ENCODE results near the gene MCC. TPM values are rescaled to one million over a fixed set of nuclear protein-coding genes. Genes with fewer than 3 reads are reported as not detected.

The MCC gene
- total RNA-seq, 1 donor from 2014 or later: 31.9 TPM

DNA sequence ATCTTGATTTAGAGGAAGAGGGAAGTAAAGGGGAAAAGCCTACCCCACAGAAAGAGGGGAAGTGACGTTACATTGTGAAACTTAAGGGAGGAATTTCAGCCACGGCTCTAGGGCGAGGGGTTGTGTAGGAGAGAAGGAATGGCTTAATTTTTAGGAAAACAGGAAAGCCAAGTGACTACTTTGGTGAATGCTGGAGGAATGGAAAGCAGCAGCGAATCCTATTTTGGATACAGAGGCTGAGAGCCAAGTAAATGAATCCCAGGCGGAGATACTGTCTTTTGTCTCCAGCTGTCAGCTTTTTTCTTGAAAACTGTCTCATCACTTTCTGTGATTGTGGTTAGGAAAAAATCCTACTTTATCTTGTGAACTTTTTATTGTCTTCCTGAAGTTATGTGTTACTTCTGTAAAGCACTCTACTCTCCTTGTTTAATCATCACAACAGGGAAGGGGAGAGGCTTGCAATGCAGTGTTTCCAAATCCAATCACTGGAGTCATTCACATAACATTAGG, 241.8 kb downstream of the MCC start:
- DNase-seq (ENCODE audit: missing footprints): no peak
- intact Hi-C loops (cut with DNase I): loop anchor here (2.0 kb wide), 1 partner anchor 126 kb away; no protein-coding TSS in a partner anchor
- peak; percentile 56 for ATAC-seq

DNA sequence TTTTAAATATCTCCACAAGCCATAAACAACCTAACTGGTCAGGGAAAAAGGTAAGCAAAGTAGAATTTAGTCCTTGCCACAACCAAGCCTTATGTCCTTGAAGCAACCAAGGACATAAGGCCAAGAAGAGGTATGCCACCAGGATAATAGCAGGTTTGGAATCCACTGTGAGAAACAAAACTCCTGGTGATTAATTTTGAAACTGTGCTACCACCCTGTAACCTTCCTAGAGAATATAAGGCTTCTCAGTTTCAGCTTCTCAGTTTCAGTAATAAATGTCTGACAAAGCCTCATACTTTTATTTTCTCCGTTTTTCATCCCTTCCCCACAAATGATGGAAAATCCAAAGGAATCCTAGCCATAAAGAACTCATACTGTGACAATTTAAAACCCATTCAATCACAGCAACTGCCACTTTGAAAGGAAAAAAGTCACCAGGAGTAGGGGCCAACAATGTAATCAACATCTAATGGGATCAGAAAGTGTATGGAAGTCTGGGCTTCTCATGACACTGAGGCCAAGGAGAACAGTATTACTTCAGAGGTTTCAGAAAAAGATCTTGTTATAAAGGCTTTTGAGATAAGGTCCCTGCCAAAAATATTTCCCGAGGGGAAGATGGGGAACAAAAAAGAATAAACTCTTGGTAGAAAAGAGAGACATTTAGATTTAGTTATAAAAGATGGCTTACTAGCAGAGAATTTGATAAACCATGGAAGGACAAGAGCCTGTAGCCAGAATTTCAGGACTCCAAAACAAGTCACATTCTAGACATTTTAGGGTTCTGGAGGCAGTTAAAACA, 242.6 kb downstream of the MCC start:
- peak; percentile 32 for ATAC-seq
- intact Hi-C loops (cut with DNase I): loop anchor here (2.0 kb wide), 1 partner anchor 125 kb away; no protein-coding TSS in a partner anchor
- DNase-seq (ENCODE audit: missing footprints): no peak

DNA sequence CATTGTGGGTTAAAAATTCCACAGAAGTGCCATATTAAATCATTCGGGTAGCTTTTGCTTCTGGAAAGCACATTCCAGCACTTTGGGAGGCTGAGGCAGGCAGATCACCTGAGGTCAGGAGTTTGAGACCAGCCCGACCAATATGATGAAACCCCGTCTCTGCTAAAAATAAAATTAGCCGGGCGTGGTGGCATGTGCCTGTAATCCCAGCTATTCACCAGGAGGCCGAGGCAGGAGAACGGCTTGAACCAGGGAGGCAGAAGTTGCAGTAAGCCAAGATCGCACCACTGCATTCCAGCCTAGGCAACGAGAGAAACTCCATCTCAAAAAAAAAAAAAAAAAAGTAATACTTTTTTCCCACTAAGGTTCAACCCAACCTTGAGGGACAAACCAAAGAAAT, 243.3 kb downstream of the MCC start:
- ATAC-seq (no peak), DNase-seq (ENCODE audit: missing footprints) (no peak)
- intact Hi-C loops (cut with DNase I): no loop called here

DNA sequence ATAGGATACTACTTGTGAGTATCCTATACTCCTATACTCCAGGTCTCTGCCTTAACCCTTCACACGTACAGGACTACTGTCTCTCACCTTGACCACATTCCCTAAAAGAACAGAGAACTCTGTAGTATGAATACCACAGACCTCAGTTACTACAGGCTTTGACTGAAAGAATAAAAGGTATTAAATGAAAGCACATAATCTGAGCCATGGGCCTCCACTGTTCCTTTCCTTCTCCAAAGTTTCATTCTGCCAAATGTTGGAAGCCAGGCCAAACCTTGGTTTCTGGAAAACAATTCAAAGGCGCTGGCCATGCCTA, 244.9 kb downstream of the MCC start:
- ATAC-seq (no peak), DNase-seq (ENCODE audit: missing footprints) (no peak)
- intact Hi-C loops (cut with DNase I): no loop called here

DNA sequence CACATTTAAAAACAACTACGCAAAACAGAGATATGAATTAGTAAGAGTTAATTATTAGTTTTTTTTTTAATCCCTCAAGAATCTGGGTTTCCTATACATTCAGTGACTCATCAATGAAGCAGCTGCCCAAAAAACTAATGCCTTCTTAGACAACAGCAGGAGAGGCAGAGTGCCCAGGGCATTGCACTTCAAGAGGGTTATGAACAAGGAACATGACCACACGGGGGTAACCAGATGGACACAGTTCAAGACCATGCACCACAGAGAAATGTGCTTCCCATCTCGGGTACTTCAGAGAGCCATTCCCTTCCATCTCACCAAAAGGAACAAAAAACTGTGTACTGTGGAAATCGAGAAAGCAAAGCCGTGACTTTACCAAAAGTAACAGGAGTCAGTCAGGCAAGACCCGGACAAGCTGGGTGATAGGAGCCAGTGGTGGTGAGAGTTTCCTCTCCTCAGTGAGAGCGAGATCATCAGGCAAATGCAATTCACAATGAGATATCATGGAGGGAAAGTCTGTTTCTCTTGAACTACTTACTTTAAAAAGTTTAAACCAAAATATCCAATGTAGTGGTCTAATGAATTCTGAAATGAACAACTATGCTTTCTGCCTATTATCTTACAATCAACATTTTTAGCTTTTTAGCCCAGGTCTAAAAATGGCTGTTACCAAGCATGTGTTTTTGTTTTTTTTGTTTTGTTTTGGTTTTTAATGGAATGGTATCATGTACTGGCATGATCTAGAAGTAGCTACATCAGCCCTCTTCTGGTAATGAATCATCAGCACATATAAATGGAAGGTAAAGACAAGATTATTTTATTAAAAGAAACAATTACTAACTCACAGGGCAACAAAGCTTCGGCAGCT, 245.5 kb downstream of the MCC start:
- DNase-seq (ENCODE audit: missing footprints): no peak
- intact Hi-C loops (cut with DNase I): no loop called here
- no peak for ATAC-seq

DNA sequence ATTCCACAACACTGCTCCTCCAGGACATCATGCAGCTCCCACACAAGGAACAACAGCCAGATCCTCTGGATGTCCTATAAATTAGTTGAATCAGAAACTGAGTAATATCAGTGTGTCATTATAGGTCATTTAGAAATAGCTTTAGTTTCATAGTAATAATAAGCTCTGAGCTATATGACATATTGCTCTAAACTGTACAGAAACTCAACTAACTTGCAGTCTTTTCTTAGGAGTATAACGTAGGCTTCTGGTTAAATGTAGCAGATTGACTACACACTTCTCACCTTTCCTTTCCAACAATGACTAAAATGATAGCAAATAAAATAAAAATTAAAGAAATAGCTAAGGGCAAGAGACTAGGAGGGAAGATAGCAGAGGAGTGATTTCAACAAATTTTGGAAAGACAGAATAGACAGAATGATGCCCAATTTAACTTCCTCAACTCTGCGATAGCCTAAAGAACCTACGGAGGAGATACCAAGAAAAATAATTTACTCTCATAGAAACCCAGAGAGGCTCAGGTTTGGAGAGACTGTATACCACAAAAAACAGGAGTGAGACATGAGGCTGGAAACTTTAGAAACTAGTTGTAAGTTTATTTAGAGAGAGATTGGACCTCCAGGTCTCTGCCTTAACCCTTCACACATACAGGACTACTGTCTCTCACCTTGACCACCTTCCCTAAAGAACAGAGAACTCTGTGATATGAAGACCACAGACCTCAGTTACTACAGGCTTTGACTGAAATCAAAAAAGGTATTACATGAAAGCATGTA, 247.1 kb downstream of the MCC start:
- no peak for ATAC-seq
- no peak for DNase-seq (ENCODE audit: missing footprints)
- intact Hi-C loops (cut with DNase I): no loop called here

DNA sequence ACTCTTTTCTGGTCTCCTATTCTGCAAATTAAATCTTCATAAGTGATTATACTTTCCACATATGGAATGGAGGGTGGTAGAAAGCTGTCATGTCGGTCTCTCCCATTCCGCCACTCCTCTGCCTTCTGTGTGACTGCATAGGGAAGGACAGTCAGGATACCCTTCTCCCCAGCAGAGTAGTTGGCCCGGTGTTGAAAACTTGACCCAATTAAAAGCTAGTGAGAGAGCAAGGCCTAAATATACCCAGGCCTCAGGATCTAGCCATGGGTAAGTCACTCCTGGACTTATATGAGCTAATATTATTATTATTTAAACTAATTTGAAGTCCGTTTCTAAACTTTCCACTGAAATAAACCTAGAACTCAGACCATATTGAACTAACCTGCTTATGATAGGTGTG, 248.2 kb downstream of the MCC start:
- no peak for DNase-seq (ENCODE audit: missing footprints)
- ATAC-seq: no peak
- intact Hi-C loops (cut with DNase I): no loop called here

DNA sequence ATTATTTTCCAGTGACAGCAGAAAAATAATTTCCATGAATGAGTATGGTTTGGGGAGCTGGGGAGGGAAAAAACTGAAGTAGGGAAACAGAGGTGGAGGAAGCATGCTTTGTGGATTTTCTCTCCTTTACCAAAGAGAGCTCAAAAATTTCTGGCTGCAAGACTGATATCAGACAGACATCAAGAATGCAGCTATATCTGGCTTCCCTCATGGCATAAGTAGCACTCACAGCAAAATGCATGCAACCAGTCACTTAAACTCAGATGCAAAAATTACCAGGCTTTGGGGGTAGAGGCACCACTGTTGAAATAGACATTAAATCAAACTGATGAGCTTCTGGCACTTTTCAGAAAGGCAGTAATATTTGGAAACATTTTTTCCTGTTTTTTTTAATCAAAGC, 250.4 kb downstream of the MCC start:
- no peak for DNase-seq (ENCODE audit: missing footprints)
- ATAC-seq: no peak
- intact Hi-C loops (cut with DNase I): no loop called here

DNA sequence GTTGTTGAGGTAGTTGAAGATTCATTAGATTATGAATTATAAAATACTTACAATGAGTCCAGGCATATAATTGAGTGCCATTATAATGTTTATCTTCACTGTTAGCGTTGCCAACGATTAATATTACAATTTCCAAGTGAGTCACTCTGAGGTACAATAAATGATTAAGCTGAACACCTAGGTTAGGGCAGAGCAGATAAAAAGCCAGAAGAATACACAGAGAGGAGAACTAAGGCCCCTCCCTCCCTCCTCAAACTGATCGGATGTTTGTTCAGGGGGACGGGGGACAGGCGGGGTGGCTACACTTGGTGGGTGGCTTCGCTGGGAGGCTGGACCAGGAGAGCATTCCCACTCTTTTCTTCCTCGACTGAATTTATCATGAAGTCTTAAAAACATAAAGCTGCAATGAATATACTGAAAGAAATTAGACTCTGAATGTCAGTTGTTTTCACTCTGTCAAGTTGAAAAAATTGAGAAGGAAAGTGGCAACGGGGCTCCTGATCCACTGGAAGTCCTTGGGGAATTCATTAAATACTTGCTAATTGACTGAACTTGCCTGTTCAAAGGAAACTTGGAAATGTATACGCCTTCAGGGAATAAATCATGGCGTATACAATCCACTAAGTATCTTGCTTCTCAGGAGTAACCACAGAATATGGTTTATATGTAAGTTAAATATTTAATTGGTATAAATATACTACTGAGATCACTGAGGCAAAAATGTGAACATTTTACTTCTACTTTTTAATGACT, 251.5 kb downstream of the MCC start:
- DNase-seq (ENCODE audit: missing footprints) (no peak), ATAC-seq (no peak)
- intact Hi-C loops (cut with DNase I): no loop called here

DNA sequence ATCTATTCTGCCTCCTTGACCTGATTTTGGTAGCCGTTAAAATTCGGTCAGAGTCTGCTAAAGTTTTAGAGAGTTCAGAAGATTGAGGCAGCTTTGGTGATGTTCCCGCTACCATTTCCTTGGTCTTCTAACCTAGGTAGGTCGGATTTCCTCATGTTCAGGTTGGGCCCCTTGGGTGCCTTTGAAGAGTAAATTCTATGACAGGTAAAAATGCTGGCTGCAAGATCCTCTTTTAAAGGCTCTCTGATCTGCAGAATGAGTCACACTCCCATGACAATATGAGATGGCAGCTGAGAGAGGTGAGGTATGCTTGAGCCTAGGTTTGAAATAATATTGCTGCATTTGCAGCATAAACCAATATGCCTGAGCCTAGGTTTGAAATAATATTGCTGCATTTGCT, 252.4 kb downstream of the MCC start:
- ATAC-seq: no peak
- intact Hi-C loops (cut with DNase I): no loop called here
- no peak for DNase-seq (ENCODE audit: missing footprints)

DNA sequence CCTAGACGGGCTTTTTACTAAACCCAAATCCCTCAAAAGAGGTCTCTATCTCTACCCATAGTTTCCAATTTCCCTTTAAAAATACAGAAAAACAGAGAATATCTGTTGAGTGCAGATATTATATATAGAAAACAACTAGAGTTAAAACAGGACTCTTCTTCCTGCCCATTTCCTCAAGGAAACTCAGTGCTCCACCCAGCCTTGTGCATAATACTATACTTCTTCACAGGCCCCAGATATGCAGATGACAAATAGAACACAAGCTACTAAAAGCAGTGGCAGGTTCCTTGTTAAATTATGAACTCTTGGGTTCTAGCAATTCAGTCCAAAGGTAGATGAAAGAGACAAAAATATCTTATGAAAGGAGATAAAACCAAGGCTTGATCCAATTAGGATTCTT, 253.7 kb downstream of the MCC start:
- DNase-seq (ENCODE audit: missing footprints) (no peak), ATAC-seq (no peak)
- intact Hi-C loops (cut with DNase I): no loop called here

DNA sequence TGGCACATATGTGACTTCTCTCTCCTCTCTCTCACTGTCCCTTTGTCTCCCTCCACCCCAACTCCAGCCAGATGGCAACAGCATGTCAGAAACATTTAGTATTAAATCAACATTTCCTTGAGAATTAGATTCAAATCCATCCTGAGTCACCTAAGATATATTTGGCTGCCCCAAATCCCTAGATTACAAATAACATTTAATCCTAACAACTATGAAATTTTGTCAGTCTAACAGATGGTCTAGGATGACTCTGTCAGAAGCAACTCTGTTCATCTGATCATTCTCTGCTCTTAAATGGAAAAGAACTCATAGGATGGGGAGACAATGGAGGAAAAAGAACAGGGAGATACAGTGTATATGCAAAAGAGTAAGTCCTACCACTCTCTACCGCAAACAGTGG, 254.6 kb downstream of the MCC start:
- ATAC-seq (no peak), DNase-seq (ENCODE audit: missing footprints) (no peak)
- intact Hi-C loops (cut with DNase I): no loop called here

DNA sequence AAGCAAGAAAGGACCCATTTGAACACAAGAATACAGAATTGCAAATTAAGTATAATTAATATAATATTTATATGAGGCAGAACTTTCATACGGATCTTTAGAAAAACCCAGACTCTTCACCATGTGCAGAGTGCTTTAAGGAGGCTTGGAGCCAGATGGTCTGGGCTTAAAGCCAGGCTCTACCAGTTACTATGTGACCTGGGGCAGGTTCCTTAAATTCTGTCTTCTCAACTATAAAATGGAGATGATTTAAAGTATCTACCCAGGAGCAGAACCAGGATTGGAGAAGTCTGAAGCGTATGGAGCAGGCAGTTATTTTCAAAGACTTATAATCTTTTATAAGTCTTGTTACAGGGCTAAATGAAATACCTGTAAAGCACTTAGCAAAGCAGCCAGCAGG, 255.6 kb downstream of the MCC start:
- intact Hi-C loops (cut with DNase I): no loop called here

DNA sequence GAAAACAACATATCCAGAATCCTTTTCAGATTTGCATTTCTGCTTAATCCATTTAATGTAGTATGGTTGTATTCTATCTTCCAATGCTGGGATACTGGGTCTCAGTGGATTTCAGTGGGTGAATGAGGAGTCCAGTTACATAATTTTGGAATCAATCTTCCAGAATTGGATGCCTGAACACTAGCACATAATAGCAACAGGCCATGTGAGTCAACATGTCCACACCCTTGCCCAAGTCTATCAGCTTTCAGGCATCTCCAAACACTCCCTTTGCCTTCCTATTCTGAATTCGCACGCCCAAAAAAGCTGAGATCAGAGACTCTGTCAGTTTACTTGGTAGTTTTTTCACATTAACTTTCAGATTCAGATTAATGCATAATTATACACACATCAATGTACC, 256.0 kb downstream of the MCC start:
- no peak for DNase-seq (ENCODE audit: missing footprints)
- intact Hi-C loops (cut with DNase I): no loop called here
- ATAC-seq: peak; percentile 67

More for the DNA sequence above, 255.6 kb downstream of the MCC start:
- no peak for DNase-seq (ENCODE audit: missing footprints)
- ATAC-seq: peak; percentile 56

DNA sequence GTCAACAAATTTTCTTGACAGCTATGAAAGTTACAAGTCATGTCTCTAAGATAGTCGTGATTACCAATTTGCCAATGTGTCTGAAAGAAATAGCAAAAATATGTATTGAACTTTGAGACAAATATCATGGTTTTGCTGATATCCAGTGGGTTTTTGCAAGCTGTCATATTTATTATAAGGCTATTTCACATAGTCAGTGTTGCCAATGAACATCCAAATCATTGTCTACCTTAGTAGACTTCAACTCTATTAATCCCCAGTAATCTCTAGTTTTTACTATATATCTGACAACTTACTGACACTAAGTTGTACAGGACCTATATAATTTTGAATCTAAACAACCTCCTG, 256.6 kb downstream of the MCC start:
- no peak for DNase-seq (ENCODE audit: missing footprints)
- intact Hi-C loops (cut with DNase I): no loop called here
- no peak for ATAC-seq

DNA sequence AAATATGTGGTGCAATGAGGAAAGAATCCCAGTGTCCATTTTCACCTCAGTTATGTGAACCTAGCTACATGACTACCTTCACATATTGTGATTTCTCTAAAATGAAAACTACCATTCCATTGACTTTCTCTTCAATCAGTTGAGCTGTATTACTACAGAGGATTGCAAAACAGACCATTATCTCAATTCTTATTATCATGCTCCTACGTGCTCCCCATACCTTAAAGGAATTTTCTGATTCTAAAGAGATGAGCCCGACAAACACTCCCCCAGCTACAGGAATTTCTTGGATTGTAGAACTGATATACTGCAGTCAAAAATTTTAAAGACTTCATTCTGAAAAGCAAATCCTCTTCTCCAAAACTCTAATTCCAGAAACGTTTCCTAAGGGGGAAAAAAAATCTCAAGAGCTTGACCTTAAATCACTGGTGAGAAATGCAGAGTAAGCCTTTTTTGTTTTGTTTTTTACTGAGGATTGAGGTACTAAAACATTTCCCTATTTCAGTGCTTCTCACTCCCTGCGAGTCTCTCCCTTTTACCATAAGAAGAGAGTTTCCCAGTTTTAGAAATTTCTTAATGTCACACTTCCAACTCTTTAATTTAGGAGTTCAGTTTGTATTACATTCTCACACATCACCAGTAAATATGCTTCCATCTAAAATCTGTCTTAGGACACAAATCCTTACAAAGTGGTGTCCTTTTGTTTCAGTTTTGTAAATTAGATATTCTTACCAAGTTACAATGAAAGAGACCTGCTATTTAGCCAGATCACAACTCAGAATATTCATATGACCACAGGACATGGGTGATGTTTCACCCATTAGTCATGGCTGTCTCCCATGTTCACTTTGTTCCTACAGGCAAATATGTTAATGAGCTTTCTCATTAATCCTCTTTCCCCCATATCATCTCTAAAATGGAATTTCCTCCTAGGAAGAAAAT, 257.3 kb downstream of the MCC start:
- DNase-seq (ENCODE audit: missing footprints) (no peak), ATAC-seq (no peak)
- intact Hi-C loops (cut with DNase I): no loop called here

DNA sequence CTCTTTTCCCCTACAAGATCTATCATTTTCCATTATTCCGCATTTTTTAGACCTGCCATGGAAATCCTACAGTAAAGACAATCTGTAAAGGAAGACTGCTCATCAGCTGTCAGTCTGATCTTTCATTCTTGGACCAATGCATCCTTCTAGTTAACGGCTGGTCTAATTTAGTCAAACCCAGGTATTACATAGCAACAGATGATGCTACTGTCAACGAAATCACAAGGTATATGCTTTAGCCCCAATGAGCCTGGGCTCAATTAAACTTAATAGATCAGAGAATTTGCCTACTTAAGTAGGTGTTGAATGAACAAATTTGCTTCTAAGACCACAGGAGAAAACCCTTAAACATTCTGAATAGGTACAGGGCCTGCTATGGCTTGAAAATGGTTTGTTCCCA, 260.5 kb downstream of the MCC start:
- DNase-seq (ENCODE audit: missing footprints): no peak
- intact Hi-C loops (cut with DNase I): no loop called here
- no peak for ATAC-seq

Measured in Right ventricle myocardium inferior (tissue), 1 donor.